ENCODE data around the gene ITK.

ITK gene

DNA sequence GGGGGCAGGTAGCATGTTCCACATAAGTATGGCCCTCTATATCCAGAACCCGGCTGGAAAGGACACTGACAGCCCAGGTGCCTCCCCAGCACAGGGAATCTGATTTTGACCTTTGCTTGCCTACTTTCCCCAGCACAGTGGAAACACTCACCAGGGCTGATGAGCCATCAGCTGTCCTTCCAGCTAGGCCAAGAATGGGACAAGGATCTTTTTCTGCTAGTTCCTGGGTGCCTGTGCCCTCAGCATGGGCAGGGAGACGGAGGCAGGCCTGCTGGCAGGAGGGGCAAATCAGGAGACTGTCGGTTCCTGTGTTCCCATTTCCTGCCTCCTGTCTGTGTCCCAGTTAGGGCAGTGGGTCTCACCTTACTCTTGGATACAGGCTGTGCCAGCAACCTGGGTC lies 86.4 kb downstream of the ITK start:
- Histone ChIP-seq H3K4me1 (ENCODE audit: control insufficient read depth in 1 of 2, insufficient read depth in 1 of 2, low read depth in 1 of 2, low read length in 1 of 2) (peaks cover 91 to 93% of the 10 kb centered on the region in 2 experiments), H3K4me3 (ENCODE audit: low read depth in 1 of 2, low read length in 1 of 2) (peak overlapping the region; percentile 89 to 91)

DNA sequence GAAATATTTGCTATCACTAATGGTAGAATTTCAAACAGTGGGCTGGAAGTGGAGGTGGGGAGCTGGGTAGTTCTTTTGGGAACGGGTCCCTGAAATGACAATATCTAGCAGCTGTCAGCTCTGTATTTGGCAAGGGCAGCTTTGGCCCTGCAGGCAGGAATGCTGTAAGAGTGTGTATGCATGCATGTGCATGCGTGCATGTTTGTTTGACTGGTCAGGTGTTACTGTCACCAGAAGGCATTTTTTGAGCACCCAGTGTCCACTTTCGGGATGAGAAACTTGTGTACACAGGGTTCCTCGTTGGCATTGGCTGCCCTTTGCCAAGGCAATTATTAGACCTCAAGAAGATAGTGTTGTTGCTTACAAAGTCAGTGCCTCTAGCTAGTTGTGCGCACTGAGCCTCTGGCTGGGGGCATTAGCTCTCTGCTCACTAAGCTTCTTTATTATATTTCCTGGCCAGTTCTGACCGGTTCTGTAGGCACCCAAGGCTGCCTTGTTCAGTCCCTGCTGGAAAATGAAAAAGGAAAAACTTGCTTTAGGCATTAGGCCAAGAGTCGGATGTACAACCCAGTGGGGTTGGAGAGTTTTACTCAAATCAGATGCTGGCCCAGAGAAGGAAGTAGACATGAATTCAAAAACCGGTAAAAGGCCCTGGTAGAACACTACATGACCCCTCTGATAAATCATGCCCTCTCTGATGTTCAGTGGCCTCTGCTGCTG lies 87.3 kb downstream of the ITK start:
- H3K27me3 ChIP-seq: no peaks in the 10 kb centered on the region
- H3K36me3 ChIP-seq: no peaks in the 10 kb centered on the region
- no peaks in the 10 kb centered on the region for H3K9me3 ChIP-seq
- TF ChIP-seq, protein P1, sequence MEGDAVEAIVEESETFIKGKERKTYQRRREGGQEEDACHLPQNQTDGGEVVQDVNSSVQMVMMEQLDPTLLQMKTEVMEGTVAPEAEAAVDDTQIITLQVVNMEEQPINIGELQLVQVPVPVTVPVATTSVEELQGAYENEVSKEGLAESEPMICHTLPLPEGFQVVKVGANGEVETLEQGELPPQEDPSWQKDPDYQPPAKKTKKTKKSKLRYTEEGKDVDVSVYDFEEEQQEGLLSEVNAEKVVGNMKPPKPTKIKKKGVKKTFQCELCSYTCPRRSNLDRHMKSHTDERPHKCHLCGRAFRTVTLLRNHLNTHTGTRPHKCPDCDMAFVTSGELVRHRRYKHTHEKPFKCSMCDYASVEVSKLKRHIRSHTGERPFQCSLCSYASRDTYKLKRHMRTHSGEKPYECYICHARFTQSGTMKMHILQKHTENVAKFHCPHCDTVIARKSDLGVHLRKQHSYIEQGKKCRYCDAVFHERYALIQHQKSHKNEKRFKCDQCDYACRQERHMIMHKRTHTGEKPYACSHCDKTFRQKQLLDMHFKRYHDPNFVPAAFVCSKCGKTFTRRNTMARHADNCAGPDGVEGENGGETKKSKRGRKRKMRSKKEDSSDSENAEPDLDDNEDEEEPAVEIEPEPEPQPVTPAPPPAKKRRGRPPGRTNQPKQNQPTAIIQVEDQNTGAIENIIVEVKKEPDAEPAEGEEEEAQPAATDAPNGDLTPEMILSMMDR (IDR thresholded peaks at IDR 0.05): no peak
- peaks cover 91 to 94% of the 10 kb centered on the region in 2 experiments for H3K4me1 ChIP-seq (ENCODE audit: control insufficient read depth in 1 of 2, insufficient read depth in 1 of 2, low read depth in 1 of 2, low read length in 1 of 2)
- H3K27ac ChIP-seq: peak overlapping the region; percentile 96
- H3K4me3 ChIP-seq (ENCODE audit: low read depth in 1 of 2, low read length in 1 of 2): peak overlapping the region; percentile 89 to 91

More for the DNA sequence above, 86.4 kb downstream of the ITK start:
- Histone ChIP-seq H3K27me3 (no peaks in the 10 kb centered on the region), H3K9me3 (no peaks in the 10 kb centered on the region), H3K36me3 (no peaks in the 10 kb centered on the region), H3K27ac (peak overlapping the region; percentile 96)
- TF ChIP-seq, protein P1 (IDR thresholded peaks at IDR 0.05): no peak

DNA sequence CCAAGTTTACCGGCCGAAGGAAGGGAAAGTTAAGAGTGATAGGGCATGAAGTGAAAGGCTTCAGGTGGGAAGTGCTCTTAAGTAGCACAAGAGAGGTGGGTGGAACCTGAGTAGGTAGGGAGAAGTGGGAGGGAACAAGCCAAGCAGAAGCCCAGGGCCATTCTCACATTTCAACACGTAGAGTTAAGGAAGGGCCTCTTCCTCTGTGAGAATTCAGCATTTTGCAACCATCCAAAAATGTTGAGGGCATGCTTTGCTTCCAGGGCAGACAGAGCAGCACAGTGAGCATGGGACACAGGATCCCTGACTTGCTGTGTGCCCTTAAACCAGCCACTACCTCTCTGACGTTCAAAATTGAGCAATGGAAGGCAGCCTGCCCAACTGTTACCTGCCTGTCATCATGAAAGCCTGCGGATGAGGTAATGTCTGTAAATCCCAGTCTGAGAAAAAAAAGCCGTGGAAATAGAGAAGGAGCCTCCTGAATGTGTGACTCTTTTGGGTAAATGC lies 88.6 kb downstream of the ITK start:
- no peaks in the 10 kb centered on the region for H3K9me3 ChIP-seq
- no peaks in the 10 kb centered on the region for H3K27me3 ChIP-seq
- H3K4me1 ChIP-seq (ENCODE audit: control insufficient read depth in 1 of 2, insufficient read depth in 1 of 2, low read depth in 1 of 2, low read length in 1 of 2): peaks cover 91 to 94% of the 10 kb centered on the region in 2 experiments
- TF ChIP-seq, protein P1 (IDR thresholded peaks at IDR 0.05): no peak
- no peaks in the 10 kb centered on the region for H3K36me3 ChIP-seq
- peak overlapping the region; percentile 96 for H3K27ac ChIP-seq
- H3K4me3 ChIP-seq (ENCODE audit: low read depth in 1 of 2, low read length in 1 of 2): peak overlapping the region; percentile 89 to 91

DNA sequence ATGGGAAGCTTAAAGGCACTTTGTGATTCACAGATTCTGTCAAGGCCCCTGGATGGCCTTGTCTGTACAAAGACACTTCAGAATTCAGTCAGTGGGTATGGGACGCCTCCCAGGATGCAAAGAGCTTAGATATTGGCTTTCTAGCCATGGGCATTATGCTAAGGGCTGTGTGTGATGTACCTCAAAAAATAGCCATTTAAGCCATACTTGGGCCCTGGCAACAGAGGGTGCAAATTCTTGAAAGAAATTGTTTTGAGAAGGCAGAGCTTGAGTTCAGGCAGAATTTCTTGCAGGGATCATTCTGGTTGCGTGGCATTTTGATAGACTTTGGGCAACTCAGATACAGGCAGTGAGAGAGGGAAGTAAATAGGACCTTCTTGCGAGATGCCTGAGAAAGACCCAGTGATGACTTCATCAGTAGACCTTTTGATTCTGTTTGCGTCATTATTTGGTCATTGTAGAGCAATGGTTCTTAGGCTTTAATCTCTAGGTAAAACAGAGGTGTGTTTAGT lies 89.2 kb downstream of the ITK start:
- peaks cover 91 to 94% of the 10 kb centered on the region in 2 experiments for H3K4me1 ChIP-seq (ENCODE audit: control insufficient read depth in 1 of 2, insufficient read depth in 1 of 2, low read depth in 1 of 2, low read length in 1 of 2)
- no peaks in the 10 kb centered on the region for H3K36me3 ChIP-seq
- TF ChIP-seq, protein P1 (IDR thresholded peaks at IDR 0.05): no peak
- H3K27ac ChIP-seq: peak overlapping the region; percentile 96
- no peaks in the 10 kb centered on the region for H3K27me3 ChIP-seq
- peak overlapping the region; percentile 89 to 91 for H3K4me3 ChIP-seq (ENCODE audit: low read depth in 1 of 2, low read length in 1 of 2)
- no peaks in the 10 kb centered on the region for H3K9me3 ChIP-seq

DNA sequence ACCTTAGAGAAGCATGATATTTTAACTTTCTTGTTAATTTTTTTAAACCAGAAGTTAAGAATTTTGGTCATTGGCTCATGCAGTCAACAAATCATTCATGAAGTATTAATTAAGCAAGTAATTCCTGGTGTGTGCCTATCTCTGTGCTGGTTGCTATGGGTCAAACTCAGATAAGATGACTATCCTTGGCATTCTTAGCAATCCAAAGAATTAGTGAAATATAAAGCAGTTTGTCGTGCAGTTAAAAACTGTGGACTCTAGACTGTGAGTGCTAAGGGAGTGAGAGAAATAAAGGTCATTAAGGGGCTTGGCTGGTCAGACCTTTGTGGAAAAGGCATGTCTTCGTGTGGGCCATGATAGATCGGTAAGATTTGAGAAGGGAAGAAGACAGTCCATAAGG lies 90.1 kb downstream of the ITK start:
- Histone ChIP-seq H3K4me3 (ENCODE audit: low read depth in 1 of 2, low read length in 1 of 2) (peak overlapping the region; percentile 46 to 91), H3K27ac (peak overlapping the region; percentile 96), H3K4me1 (ENCODE audit: control insufficient read depth in 1 of 2, insufficient read depth in 1 of 2, low read depth in 1 of 2, low read length in 1 of 2) (peaks cover 92 to 94% of the 10 kb centered on the region in 2 experiments), H3K27me3 (no peaks in the 10 kb centered on the region), H3K36me3 (no peaks in the 10 kb centered on the region), H3K9me3 (no peaks in the 10 kb centered on the region)
- TF ChIP-seq, protein P1 (IDR thresholded peaks at IDR 0.05): no peak
